A673 (cell line): Measurements from ENCODE around the gene CFAP43. TPM values are rescaled to one million over a fixed set of nuclear protein-coding genes. Genes with fewer than 3 reads are reported as not detected.

Experiments used
- BruUV-seq: library from RNA; stranded (reverse); fragments of 400-500 nt; replicated peaks from 2 replicates; lab custom pipeline; 2021; lab: Mats Ljungman, UMichigan
- CTCF ChIA-PET: fragments of 300-600 bp; sonication (Branson Sonifier 250); formaldehyde crosslinking; loops from one replicate; lab custom pipeline; 2022; ENCODE audit warnings: antibody characterized with exemption; lab: Charles Lee
- POLR2A ChIA-PET: fragments of 300-600 bp; sonication (Branson Sonifier 250); formaldehyde crosslinking; loops from one replicate; lab custom pipeline; 2022; ENCODE audit warnings: antibody characterized with exemption; ENCODE audit not compliant: low non-redundant PET; lab: Charles Lee
- DNase-seq: peaks from one replicate; pipeline ENCODE4 v3.0.0-alpha.2; 2015; ENCODE audit warnings: low spot score
- H3K27ac ChIP-seq: fragments of 200-600 bp; sonication (generic); 2 replicates; pipeline ENCODE4 v1.5.1; 2016; ENCODE audit warnings: mixed run types, low read depth, mild to moderate bottlenecking, mixed read lengths, antibody characterized with exemption, low read length; ENCODE audit not compliant: poor library complexity, severe bottlenecking
- H3K27me3 ChIP-seq: fragments of 200-600 bp; sonication (generic); replicated peaks from 2 replicates; pipeline ENCODE4 v1.6.1; 2017; ENCODE audit warnings: mixed run types, low read depth, mild to moderate bottlenecking, mixed read lengths, antibody characterized with exemption, low read length; ENCODE audit not compliant: insufficient read depth, poor library complexity
- H3K36me3 ChIP-seq: fragments of 200-600 bp; sonication (generic); 2 replicates; pipeline ENCODE4 v1.6.1; 2016; ENCODE audit warnings: mixed run types, mild to moderate bottlenecking, mixed read lengths, antibody characterized with exemption, low read length; ENCODE audit not compliant: insufficient read depth, poor library complexity, severe bottlenecking
- H3K4me1 ChIP-seq: fragments of 200-600 bp; sonication (generic); 2 replicates; pipeline ENCODE4 v1.6.1; 2017; ENCODE audit warnings: mixed run types, mild to moderate bottlenecking, mixed read lengths, antibody characterized with exemption, low read length; ENCODE audit not compliant: insufficient read depth, poor library complexity, severe bottlenecking
- H3K4me3 ChIP-seq: fragments of 200-600 bp; sonication (generic); 2 replicates; pipeline ENCODE4 v1.5.1; 2016; ENCODE audit warnings: low read depth, mixed run types, mild to moderate bottlenecking, mixed read lengths, low read length; ENCODE audit not compliant: poor library complexity, severe bottlenecking
- H3K9me3 ChIP-seq: fragments of 200-600 bp; sonication (generic); 2 replicates; pipeline ENCODE4 v1.6.1; 2016; ENCODE audit warnings: mixed run types, low read depth, mild to moderate bottlenecking, mixed read lengths, antibody characterized with exemption, low read length; ENCODE audit not compliant: poor library complexity, severe bottlenecking
- EZH2 ChIP-seq: fragments of 200-600 bp; sonication (generic); IDR thresholded peaks from 2 replicates; pipeline ENCODE4 v1.6.1; 2017; ENCODE audit warnings: borderline replicate concordance, low read depth, mild to moderate bottlenecking, mixed read lengths, antibody characterized with exemption, low read length; ENCODE audit not compliant: poor library complexity, severe bottlenecking
- intact Hi-C: fragments of 100-400 bp; cut with micrococcal nuclease; formaldehyde crosslinking; loops from one replicate; pipeline ENCODE4 v1.10.0; 2022; ENCODE audit not compliant: unreplicated experiment
- total RNA-seq: library from RNA; stranded (reverse); gene quantifications from 2 replicates; pipeline ENCODE4 v1.2.3, GENCODE V29; 2021
- TF ChIP-seq, protein P1 (sequence below): fragments of 300-800, 200-600 bp; sonication (generic); conservative IDR thresholded peaks from 2 replicates; pipeline ENCODE4 v1.5.1; 2017; ENCODE audit warnings: low read depth, mild to moderate bottlenecking, antibody characterized with exemption, low read length, moderate library complexity, mixed read lengths

CFAP43 gene
- total RNA-seq, 1 experiment from 2014 or later = 0.13 TPM

- H3K9me3 ChIP-seq = no peaks in the 10 kb centered on the region
- POLR2A ChIA-PET = no interaction called here
- peaks cover 12% of the 10 kb centered on the region for H3K4me1 ChIP-seq
- H3K4me3 ChIP-seq = no peak overlapping the region
- CTCF ChIA-PET = no interaction called here
- no peak for DNase-seq
- no peaks in the 10 kb centered on the region for H3K36me3 ChIP-seq
- BruUV-seq = no TSS peak
- no peaks in the 10 kb centered on the region for H3K27me3 ChIP-seq
- no peak overlapping the region for H3K27ac ChIP-seq
- no peak for TF ChIP-seq EZH2
- TF ChIP-seq, protein P1, sequence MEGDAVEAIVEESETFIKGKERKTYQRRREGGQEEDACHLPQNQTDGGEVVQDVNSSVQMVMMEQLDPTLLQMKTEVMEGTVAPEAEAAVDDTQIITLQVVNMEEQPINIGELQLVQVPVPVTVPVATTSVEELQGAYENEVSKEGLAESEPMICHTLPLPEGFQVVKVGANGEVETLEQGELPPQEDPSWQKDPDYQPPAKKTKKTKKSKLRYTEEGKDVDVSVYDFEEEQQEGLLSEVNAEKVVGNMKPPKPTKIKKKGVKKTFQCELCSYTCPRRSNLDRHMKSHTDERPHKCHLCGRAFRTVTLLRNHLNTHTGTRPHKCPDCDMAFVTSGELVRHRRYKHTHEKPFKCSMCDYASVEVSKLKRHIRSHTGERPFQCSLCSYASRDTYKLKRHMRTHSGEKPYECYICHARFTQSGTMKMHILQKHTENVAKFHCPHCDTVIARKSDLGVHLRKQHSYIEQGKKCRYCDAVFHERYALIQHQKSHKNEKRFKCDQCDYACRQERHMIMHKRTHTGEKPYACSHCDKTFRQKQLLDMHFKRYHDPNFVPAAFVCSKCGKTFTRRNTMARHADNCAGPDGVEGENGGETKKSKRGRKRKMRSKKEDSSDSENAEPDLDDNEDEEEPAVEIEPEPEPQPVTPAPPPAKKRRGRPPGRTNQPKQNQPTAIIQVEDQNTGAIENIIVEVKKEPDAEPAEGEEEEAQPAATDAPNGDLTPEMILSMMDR = no peak
- intact Hi-C loops = no loop called here
These were observed 114.3 kb downstream of the CFAP43 start for GRCh38 chr10:104117839-104118323.

- Histone ChIP-seq H3K4me3 (no peak overlapping the region), H3K36me3 (no peaks in the 10 kb centered on the region), H3K9me3 (no peaks in the 10 kb centered on the region), H3K27ac (no peak overlapping the region), H3K27me3 (no peaks in the 10 kb centered on the region), H3K4me1 (no peaks in the 10 kb centered on the region)
- ChIA-PET CTCF (no interaction called here), POLR2A (no interaction called here)
- no peak for TF ChIP-seq EZH2
- TF ChIP-seq, protein P1 = no peak
- no TSS peak for BruUV-seq
- intact Hi-C loops = no loop called here
- no peak for DNase-seq
These were observed 118.7 kb downstream of the CFAP43 start for GRCh38 chr10:104113376-104113956.

GRCh38 chr10:104109908-104110662 lies 122.1 kb downstream of the CFAP43 start:
- ChIA-PET CTCF (no interaction called here), POLR2A (no interaction called here)
- TF ChIP-seq, protein P1 = no peak
- no peak for TF ChIP-seq EZH2
- no peaks in the 10 kb centered on the region for H3K27me3 ChIP-seq
- H3K4me3 ChIP-seq = no peak overlapping the region
- no peak overlapping the region for H3K27ac ChIP-seq
- no peaks in the 10 kb centered on the region for H3K36me3 ChIP-seq
- peak; percentile 18 for DNase-seq
- no peaks in the 10 kb centered on the region for H3K9me3 ChIP-seq
- intact Hi-C loops = no loop called here
- BruUV-seq = no TSS peak
- no peaks in the 10 kb centered on the region for H3K4me1 ChIP-seq
